HG02884 (cell line): Measurements from ENCODE around the gene BASP1.
"Not testable (repeated sequence)": the region's sequence is repeated elsewhere in the genome, so short reads cannot be mapped to it uniquely, and the experiment has no call there.

Experiments
- ATAC-seq: cut with Tn5 transposase; IDR thresholded peaks from one replicate; pipeline ENCODE4 v1.9.1; 2021; ENCODE audit warnings: mild to moderate bottlenecking, moderate library complexity; ENCODE audit not compliant: unreplicated experiment

BASP1 gene

GRCh38 chr5:17249029-17249634 is 31.7 kb downstream of the BASP1 start:
- no peak for ATAC-seq

GRCh38 chr5:17249841-17250240 is 32.4 kb downstream of the BASP1 start:
- not testable (repeated sequence) for ATAC-seq

- no peak for ATAC-seq
These were observed 35.1 kb downstream of the BASP1 start for GRCh38 chr5:17252543-17252942.

GRCh38 chr5:17255471-17256021 is 38.1 kb downstream of the BASP1 start:
- peak; percentile 42 for ATAC-seq

GRCh38 chr5:17256171-17256570 is 38.7 kb downstream of the BASP1 start:
- no peak for ATAC-seq

- ATAC-seq: no peak
These were observed 39.4 kb downstream of the BASP1 start for GRCh38 chr5:17256839-17257238.

- ATAC-seq: peak; percentile 82
These were observed 40.4 kb downstream of the BASP1 start for GRCh38 chr5:17257705-17258273.

GRCh38 chr5:17258431-17258830 is 41.0 kb downstream of the BASP1 start:
- no peak for ATAC-seq

GRCh38 chr5:17259012-17259411 is 41.6 kb downstream of the BASP1 start:
- not testable (repeated sequence) for ATAC-seq

- no peak for ATAC-seq
These were observed 42.3 kb downstream of the BASP1 start for GRCh38 chr5:17259630-17260257.

GRCh38 chr5:17260549-17260948 is 43.1 kb downstream of the BASP1 start:
- ATAC-seq: no peak

- no peak for ATAC-seq
These were observed 43.6 kb downstream of the BASP1 start for GRCh38 chr5:17261075-17261474.

GRCh38 chr5:17265041-17265440 is 47.6 kb downstream of the BASP1 start:
- no peak for ATAC-seq

- peak; percentile 66 for ATAC-seq
These were observed 49.7 kb downstream of the BASP1 start for GRCh38 chr5:17267106-17267505.

- peak; percentile 68 for ATAC-seq
These were observed 51.8 kb downstream of the BASP1 start for GRCh38 chr5:17269201-17269600.

- no peak for ATAC-seq
These were observed 54.7 kb downstream of the BASP1 start for GRCh38 chr5:17272111-17272510.

- ATAC-seq: no peak
These were observed 58.1 kb downstream of the BASP1 start for GRCh38 chr5:17275289-17276158.

- ATAC-seq: peak; percentile 69
These were observed 59.0 kb downstream of the BASP1 start for GRCh38 chr5:17276445-17276844.

- no peak for ATAC-seq
These were observed 60.5 kb downstream of the BASP1 start for GRCh38 chr5:17277907-17278306.

- no peak for ATAC-seq
These were observed 61.5 kb downstream of the BASP1 start for GRCh38 chr5:17278931-17279330.

GRCh38 chr5:17279487-17279886 is 62.1 kb downstream of the BASP1 start:
- ATAC-seq: no peak
